Sigmoid colon (tissue), 3 donors: ENCODE results near the gene KRTAP1-5.

Experiments
- CTCF ChIP-seq, 4 experiments: fragments of 450-650 bp in 3 of 4; fragments of 200-600 bp in 1 of 4; IDR thresholded peaks; one replicate each; pipeline ENCODE4 v1.5.1; 2016 to 2019; ENCODE audit warnings: antibody characterized with exemption in 4 of 4, mild to moderate bottlenecking in 3 of 4, moderate library complexity in 2 of 4
- POLR2A ChIP-seq, 2 donors: fragments of 450-650 bp; IDR thresholded peaks; one replicate each; pipeline ENCODE4 v1.6.1; 2016; ENCODE audit warnings: antibody characterized with exemption in 2 of 2, mild to moderate bottlenecking in 2 of 2, moderate library complexity in 2 of 2

GRCh38 chr17:41009301-41009760 is 17.7 kb downstream of the KRTAP1-5 start:
- no peak for TF ChIP-seq POLR2A (IDR thresholded peaks at IDR 0.05)
- TF ChIP-seq CTCF (IDR thresholded peaks at IDR 0.05) = no peak
